Neuronal stem cell (in vitro differentiated cells): ENCODE data around the gene ABCC1.

Source experiments
- DNase-seq: peaks from one replicate; pipeline ENCODE4 v3.0.0-alpha.2; 2013; ENCODE audit warnings: low spot score
- H2AFZ ChIP-seq: one replicate; pipeline ENCODE4 v1.6.1; 2013; ENCODE audit warnings: mild to moderate bottlenecking, low read length, inconsistent platforms
- H2AK5ac ChIP-seq: 2 replicates; pipeline ENCODE4 v1.6.1; 2013; ENCODE audit warnings: low read depth, mild to moderate bottlenecking, inconsistent platforms, low read length, moderate library complexity, mixed read lengths
- H2BK120ac ChIP-seq: 2 replicates; pipeline ENCODE4 v1.6.1; 2013; ENCODE audit warnings: low read depth, mild to moderate bottlenecking, inconsistent platforms, low read length, moderate library complexity, mixed read lengths
- H2BK12ac ChIP-seq: one replicate; pipeline ENCODE4 v1.6.1; 2013; ENCODE audit warnings: low read length, inconsistent platforms
- H2BK15ac ChIP-seq: 2 replicates; pipeline ENCODE4 v1.6.1; 2013; ENCODE audit warnings: mild to moderate bottlenecking, low read length, inconsistent platforms, mixed read lengths
- H2BK5ac ChIP-seq: one replicate; pipeline ENCODE4 v1.6.1; 2013; ENCODE audit warnings: inconsistent platforms, mild to moderate bottlenecking, low read length, moderate library complexity
- H3K14ac ChIP-seq: one replicate; pipeline ENCODE4 v1.6.1; 2013; ENCODE audit warnings: low read length, inconsistent platforms
- H3K18ac ChIP-seq: 2 replicates; pipeline ENCODE4 v1.6.1; 2013; ENCODE audit warnings: low read length, inconsistent platforms
- H3K23ac ChIP-seq: 2 replicates; pipeline ENCODE4 v1.6.1; 2013; ENCODE audit warnings: low read depth, mild to moderate bottlenecking, mixed read lengths, low read length, inconsistent platforms; ENCODE audit not compliant: poor library complexity
- H3K27ac ChIP-seq: replicated peaks from 3 replicates; pipeline ENCODE4 v1.5.1; 2013; ENCODE audit warnings: low read length, inconsistent platforms
- H3K27me3 ChIP-seq, 3 experiments: 2 replicates each; pipeline ENCODE4 v1.6.1; 2013; ENCODE audit warnings: low read length in 3 of 3, mild to moderate bottlenecking in 2 of 3, inconsistent platforms in 1 of 3, low read depth in 1 of 3, mixed read lengths in 1 of 3, moderate library complexity in 1 of 3; ENCODE audit not compliant: control insufficient read depth in 3 of 3, insufficient read depth in 3 of 3
- H3K36me3 ChIP-seq, 2 donors: replicated peaks in 1 of 2; 2 replicates each; pipeline ENCODE4 v1.6.1; 2013; ENCODE audit warnings: low read length in 2 of 2; ENCODE audit not compliant: control insufficient read depth in 2 of 2, insufficient read depth in 2 of 2
- H3K4ac ChIP-seq: 2 replicates; pipeline ENCODE4 v1.6.1; 2013; ENCODE audit warnings: inconsistent platforms, mild to moderate bottlenecking, low read length, moderate library complexity
- H3K4me1 ChIP-seq, 2 donors: 1 replicate in 1 of 2; 2 replicates in 1 of 2; pipeline ENCODE4 v1.6.1; 2013; ENCODE audit warnings: low read length in 2 of 2, low read depth in 1 of 2; ENCODE audit not compliant: control insufficient read depth in 2 of 2, insufficient read depth in 1 of 2
- H3K4me2 ChIP-seq: one replicate; pipeline ENCODE4 v1.6.1; 2013; ENCODE audit warnings: mild to moderate bottlenecking, low read length, inconsistent platforms; ENCODE audit not compliant: insufficient read depth, poor library complexity, severe bottlenecking
- H3K4me3 ChIP-seq, 2 donors: 2 replicates each; pipeline ENCODE4 v1.5.1; 2013; ENCODE audit warnings: low read length in 2 of 2, mild to moderate bottlenecking in 2 of 2, inconsistent platforms in 1 of 2, moderate library complexity in 1 of 2
- H3K79me1 ChIP-seq: one replicate; pipeline ENCODE4 v1.6.1; 2013; ENCODE audit warnings: low read depth, mild to moderate bottlenecking, inconsistent platforms, low read length, moderate library complexity
- H3K9ac ChIP-seq: one replicate; pipeline ENCODE4 v1.6.1; 2013; ENCODE audit warnings: mild to moderate bottlenecking, low read depth, low read length, inconsistent platforms; ENCODE audit not compliant: poor library complexity
- H3K9me3 ChIP-seq, 2 donors: replicated peaks in 1 of 2; 2 replicates each; pipeline versions ENCODE3 to v1.6.1; 2013; ENCODE audit warnings: low read length in 2 of 2, mild to moderate bottlenecking in 2 of 2, inconsistent platforms in 1 of 2, low read depth in 1 of 2, mixed read lengths in 1 of 2, moderate library complexity in 1 of 2; ENCODE audit not compliant: control insufficient read depth in 2 of 2, insufficient read depth in 1 of 2
- H4K8ac ChIP-seq: one replicate; pipeline ENCODE4 v1.6.1; 2013; ENCODE audit warnings: low read depth, mild to moderate bottlenecking, inconsistent platforms, low read length, moderate library complexity
- H4K91ac ChIP-seq: one replicate; pipeline ENCODE4 v1.6.1; 2013; ENCODE audit warnings: low read length, low read depth, mild to moderate bottlenecking, inconsistent platforms; ENCODE audit not compliant: poor library complexity
- WGBS, 2 donors: extraction: QIAGEN DNeasy Blood & Tissue Kit; methylation state at CpG; one replicate each; pipeline ENCODE4 v1.1.7; 2013; ENCODE audit warnings: missing lambda C conversion rate in 2 of 2, mixed read lengths in 1 of 2; ENCODE audit not compliant: insufficient read length in 2 of 2, insufficient replicate concordance in 1 of 2; ENCODE audit errors: extremely low coverage in 2 of 2; 5-methylcytosine and 5-hydroxymethylcytosine counted together

ABCC1 gene

DNA sequence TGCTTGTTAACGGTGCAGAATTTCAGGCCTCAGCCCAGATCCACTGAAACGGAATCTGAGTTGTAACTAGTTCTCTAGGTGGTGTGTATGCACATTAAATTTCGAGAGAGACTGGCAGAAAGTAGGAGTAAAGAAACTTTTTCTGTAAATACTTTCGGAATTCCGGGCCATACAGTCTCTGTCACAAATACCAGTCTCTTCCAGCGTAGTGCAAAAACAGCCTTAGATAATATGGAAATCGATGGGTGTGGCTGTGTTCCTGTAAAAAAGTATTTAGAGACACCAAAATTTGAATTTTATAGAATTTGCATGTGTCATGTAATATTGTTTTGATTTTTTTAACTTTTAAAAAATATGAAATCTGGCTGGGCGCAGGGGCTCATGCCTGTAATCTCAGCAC, 109.7 kb downstream of the ABCC1 start:
- Histone ChIP-seq H3K36me3 (peaks cover 0 to 19% of the 10 kb centered on the region in 2 donors), H3K9ac (no peak overlapping the region), H2BK12ac (no peak overlapping the region), H3K18ac (no peak overlapping the region), H3K4ac (no peak overlapping the region), H3K79me1 (no peaks in the 10 kb centered on the region), H3K4me1 (peaks cover 0 to 1% of the 10 kb centered on the region in 2 donors), H2BK120ac (no peak overlapping the region), H4K91ac (no peak overlapping the region), H3K23ac (no peak overlapping the region), H2BK15ac (no peak overlapping the region), H2AFZ (no peak overlapping the region), H3K4me2 (no peak overlapping the region), H4K8ac (no peak overlapping the region), H3K4me3 (no peak overlapping the region), H3K27me3 (no peaks in the 10 kb centered on the region), H3K27ac (no peak overlapping the region), H2AK5ac (no peak overlapping the region), H3K14ac (no peak overlapping the region), H3K9me3 (no peaks in the 10 kb centered on the region), H2BK5ac (no peak overlapping the region)
- WGBS, 2 donors: no CpG with 5 or more reads among the region's 8 CpGs
- no peak for DNase-seq

DNA sequence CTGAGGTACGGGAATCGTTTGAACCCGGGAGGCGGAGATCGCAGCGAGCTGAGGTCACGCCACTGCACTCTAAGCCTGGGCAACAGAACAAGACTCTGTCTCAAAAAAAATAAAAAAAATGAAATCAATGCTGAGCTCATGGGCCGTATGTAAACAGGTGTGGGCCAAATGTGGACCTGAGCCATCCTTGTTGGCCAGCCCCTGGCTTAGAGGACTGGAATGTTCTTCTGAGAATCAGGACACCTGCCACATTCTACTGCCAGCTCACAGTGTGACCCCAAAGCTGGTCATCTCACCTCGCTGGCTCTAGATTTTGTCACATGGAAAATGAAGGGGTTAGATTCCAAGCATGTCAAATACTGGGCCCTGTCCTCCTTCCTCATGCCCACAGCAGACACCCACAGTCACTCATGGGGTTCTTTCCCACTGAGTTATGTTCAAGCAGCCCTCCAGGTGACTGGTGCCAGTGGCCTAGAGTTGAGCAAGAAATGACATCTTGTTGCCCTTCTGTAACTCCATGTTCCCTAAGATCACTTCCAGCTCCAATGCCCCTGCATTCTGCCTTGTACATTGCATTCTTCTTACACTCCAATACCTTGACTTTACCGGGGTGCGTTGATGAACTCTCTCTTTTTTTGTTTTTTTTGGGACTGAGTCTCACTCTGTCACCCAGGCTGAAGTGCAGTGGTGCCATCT, 110.6 kb downstream of the ABCC1 start:
- H2BK120ac ChIP-seq: no peak overlapping the region

DNA sequence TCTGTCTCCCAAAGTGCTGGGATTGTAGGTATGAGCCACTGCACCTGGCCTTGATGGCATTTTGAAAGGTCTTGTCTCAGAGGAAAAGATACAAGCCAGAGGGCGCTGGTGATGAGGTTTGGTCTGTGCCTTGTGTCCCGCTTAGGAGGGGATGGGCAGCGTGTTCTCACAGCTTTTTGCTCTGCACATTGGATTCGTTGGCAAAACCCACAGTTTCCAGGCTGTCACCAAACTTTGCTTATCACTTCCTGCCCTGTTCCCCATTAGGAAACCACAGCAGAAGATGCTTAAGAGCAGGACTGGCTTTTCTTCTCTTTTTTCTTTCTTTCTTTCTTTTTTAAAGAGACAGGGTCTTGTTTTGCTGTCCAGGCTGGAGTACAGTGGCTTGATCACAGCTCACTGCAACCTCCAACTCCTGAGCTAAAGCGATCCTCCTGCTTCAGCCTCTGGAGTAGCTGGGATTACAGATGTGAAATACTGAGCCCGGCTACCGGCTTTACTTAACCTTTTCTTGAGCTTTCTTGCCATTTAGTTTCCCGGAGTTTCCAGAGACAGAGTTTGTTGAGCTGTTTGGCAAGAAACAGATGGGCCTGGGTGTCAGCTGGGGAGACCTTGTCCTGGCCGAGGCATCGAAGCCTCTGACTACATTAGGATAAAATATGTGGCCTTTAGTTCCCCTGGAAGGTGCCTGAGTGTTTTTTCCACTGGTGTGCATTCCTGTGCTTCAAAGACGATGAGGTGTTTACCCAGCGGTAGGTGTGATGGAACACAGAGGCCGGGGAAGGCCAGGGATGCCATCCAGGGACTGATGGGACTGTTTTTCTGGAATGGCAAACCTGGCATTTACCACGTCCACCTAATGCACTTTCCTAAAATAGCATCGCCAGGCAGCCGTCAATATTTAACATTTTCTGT, 112.9 kb downstream of the ABCC1 start:
- Histone ChIP-seq H3K4me3 (no peak overlapping the region), H4K8ac (no peak overlapping the region), H3K27me3 (no peaks in the 10 kb centered on the region), H2BK5ac (no peak overlapping the region), H4K91ac (no peak overlapping the region), H2AK5ac (no peak overlapping the region), H3K14ac (no peak overlapping the region), H2BK120ac (no peak overlapping the region), H3K4me2 (no peak overlapping the region), H3K18ac (no peak overlapping the region), H3K9me3 (no peaks in the 10 kb centered on the region), H3K36me3 (peaks cover 0 to 18% of the 10 kb centered on the region in 2 donors), H2BK15ac (no peak overlapping the region), H3K4me1 (peaks cover 0 to 1% of the 10 kb centered on the region in 2 donors), H3K9ac (no peak overlapping the region), H3K27ac (no peak overlapping the region), H3K4ac (no peak overlapping the region), H2AFZ (no peak overlapping the region), H3K23ac (no peak overlapping the region), H3K79me1 (no peaks in the 10 kb centered on the region), H2BK12ac (no peak overlapping the region)
- WGBS, 2 donors: no CpG with 5 or more reads among the region's 16 CpGs
- DNase-seq: no peak

More for the DNA sequence above, 110.6 kb downstream of the ABCC1 start:
- H3K27ac ChIP-seq: no peak overlapping the region
- H3K23ac ChIP-seq: no peak overlapping the region
- no CpG with 5 or more reads among the region's 11 CpGs for WGBS, 2 donors
- no peak overlapping the region for H4K8ac ChIP-seq
- H3K4ac ChIP-seq: no peak overlapping the region
- no peak overlapping the region for H2BK5ac ChIP-seq
- no peaks in the 10 kb centered on the region for H3K27me3 ChIP-seq
- H3K36me3 ChIP-seq: peaks cover 0 to 25% of the 10 kb centered on the region in 2 donors
- H3K9me3 ChIP-seq: no peaks in the 10 kb centered on the region
- H2BK15ac ChIP-seq: no peak overlapping the region
- no peak overlapping the region for H3K9ac ChIP-seq
- H4K91ac ChIP-seq: no peak overlapping the region
- no peak for DNase-seq
- H3K18ac ChIP-seq: no peak overlapping the region
- H3K4me1 ChIP-seq: peaks cover 0 to 1% of the 10 kb centered on the region in 2 donors
- H2BK12ac ChIP-seq: no peak overlapping the region
- no peaks in the 10 kb centered on the region for H3K79me1 ChIP-seq
- H3K4me3 ChIP-seq: no peak overlapping the region
- H2AFZ ChIP-seq: no peak overlapping the region
- H3K4me2 ChIP-seq: no peak overlapping the region
- no peak overlapping the region for H3K14ac ChIP-seq
- H2AK5ac ChIP-seq: no peak overlapping the region

DNA sequence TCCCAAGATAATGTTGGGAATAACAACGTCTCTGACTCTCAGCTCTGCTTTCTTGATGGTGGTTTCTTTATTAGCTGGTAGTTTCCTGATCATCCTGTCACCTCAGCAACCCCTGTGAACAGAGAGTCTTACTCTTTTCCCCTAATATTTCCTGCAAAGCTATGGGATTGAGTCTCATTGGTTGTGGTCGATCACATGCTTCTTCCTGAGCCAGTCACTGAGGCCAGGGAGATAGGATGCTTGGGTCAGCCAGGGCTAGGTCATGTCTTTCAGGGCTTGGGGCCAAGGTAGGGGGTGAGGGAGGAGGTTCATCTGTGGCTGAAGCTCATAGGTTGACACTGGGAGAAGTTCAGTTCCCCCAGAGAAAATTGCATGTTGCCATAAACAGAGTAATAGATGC, 114.3 kb downstream of the ABCC1 start:
- no peak overlapping the region for H2AK5ac ChIP-seq
- H3K4me3 ChIP-seq: no peak overlapping the region
- H3K14ac ChIP-seq: no peak overlapping the region
- H3K27me3 ChIP-seq: no peaks in the 10 kb centered on the region
- H3K4me1 ChIP-seq: peaks cover 0 to 1% of the 10 kb centered on the region in 2 donors
- H4K91ac ChIP-seq: no peak overlapping the region
- no peak overlapping the region for H3K4me2 ChIP-seq
- H3K79me1 ChIP-seq: no peaks in the 10 kb centered on the region
- H3K27ac ChIP-seq: no peak overlapping the region
- no peak overlapping the region for H2AFZ ChIP-seq
- no peak overlapping the region for H3K23ac ChIP-seq
- peaks cover 0 to 18% of the 10 kb centered on the region in 2 donors for H3K36me3 ChIP-seq
- DNase-seq: no peak
- H3K9me3 ChIP-seq: no peaks in the 10 kb centered on the region
- no peak overlapping the region for H3K4ac ChIP-seq
- H2BK5ac ChIP-seq: no peak overlapping the region
- H3K18ac ChIP-seq: no peak overlapping the region
- no CpG with 5 or more reads among the region's 2 CpGs for WGBS, 2 donors
- H2BK12ac ChIP-seq: no peak overlapping the region
- no peak overlapping the region for H2BK120ac ChIP-seq
- H4K8ac ChIP-seq: no peak overlapping the region
- H2BK15ac ChIP-seq: no peak overlapping the region
- H3K9ac ChIP-seq: no peak overlapping the region
